Cardiac septum (tissue), 1 donor: ENCODE measurements around the gene PDGFRA. TPM values are rescaled to one million over a fixed set of nuclear protein-coding genes. Genes with fewer than 3 reads are reported as not detected.
"Not testable (repeated sequence)": the region's sequence is repeated elsewhere in the genome, so short reads cannot be mapped to it uniquely, and the experiment has no call there.

ENCODE experiments used
- DNase-seq: peaks from one replicate; pipeline ENCODE4 v3.0.0-alpha.2; 2020; ENCODE audit warnings: low spot score
- intact Hi-C: fragments of 100-400 bp; cut with DNase I; formaldehyde crosslinking; loops from one replicate; pipeline ENCODE4 v1.14.0; 2022
- total RNA-seq: library from RNA; stranded (reverse); fragmentation: NEBNext Ultra II Directional; extraction: Animal tissue kit (Norgen Biotek cat#: 25700); gene quantifications from one replicate; pipeline ENCODE4 v1.2.1, GENCODE V29; 2021
- donor health status: DM: no; HTN: no; CAD: no.

Gene PDGFRA
- total RNA-seq, 1 donor from 2014 or later: 23.4 TPM

DNA sequence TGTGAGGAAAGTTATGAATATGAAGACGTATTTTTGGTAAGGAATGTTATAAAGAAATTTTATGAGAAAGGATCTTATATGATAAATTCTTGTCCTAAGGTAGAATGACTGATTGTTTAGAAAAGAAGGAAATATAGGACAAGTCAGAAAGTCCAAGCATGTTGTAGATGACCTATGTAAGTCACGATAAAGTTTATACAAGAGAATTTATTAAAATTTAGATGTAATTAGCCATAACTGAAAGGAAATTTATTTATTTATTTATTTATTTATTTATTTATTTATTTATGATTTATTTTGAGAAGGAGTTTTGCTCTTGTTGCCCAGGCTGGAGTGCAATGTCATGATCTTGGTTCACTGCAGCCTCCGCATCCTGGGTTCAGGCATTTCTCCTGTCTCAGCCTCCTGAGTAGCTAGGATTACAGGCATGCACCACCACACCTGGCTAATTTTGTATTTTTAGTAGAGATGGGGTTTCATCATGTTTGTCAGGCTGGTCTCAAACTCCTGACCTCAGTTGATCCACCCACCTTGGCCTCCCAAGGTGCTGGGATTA lies 12.3 kb downstream of the PDGFRA start:
- intact Hi-C loops, DNase-seq: not testable (repeated sequence)

DNA sequence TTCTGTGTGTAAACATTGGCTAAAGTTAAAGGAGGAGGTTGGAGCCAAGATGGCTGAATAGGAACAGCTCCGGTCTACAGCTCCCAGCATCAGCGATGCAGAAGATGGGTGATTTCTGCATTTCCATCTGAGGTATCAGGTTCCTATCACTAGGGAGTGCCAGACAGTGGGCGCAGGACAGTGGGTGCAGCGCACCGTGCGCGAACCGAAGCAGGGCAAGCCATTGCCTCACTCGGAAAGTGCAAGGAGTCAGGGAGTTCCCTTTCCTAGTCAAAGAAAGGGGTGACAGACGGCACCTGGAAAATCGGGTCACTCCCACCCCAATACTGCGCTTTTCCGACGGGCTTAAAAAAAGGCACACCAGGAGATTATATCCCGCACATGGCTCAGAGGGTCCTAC lies 14.4 kb downstream of the PDGFRA start:
- intact Hi-C loops, DNase-seq: not testable (repeated sequence)

- DNase-seq, intact Hi-C loops: not testable (repeated sequence)
Measured at GRCh38 chr4:54252312-54252711, 23.2 kb downstream of the PDGFRA start.

- intact Hi-C loops: no loop called here
- no peak for DNase-seq
Measured at GRCh38 chr4:54254116-54254914, 25.2 kb downstream of the PDGFRA start.

DNA sequence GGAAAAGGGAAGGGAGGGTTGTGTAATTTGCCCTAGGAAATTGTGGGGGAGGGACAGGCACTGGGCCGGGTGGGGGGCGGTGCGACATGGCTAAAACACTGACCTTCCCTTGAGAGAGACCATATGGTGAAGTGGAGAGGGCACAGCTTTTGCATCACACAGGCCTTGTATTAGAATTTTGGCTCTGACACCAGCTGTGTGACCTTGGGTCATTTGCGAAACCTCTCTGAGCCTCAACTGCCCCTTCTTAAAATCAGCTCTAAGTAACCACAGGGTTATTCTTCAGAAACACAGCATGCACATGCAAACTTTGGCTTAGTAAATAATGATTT lies 25.8 kb downstream of the PDGFRA start:
- intact Hi-C loops: no loop called here
- DNase-seq: no peak

DNA sequence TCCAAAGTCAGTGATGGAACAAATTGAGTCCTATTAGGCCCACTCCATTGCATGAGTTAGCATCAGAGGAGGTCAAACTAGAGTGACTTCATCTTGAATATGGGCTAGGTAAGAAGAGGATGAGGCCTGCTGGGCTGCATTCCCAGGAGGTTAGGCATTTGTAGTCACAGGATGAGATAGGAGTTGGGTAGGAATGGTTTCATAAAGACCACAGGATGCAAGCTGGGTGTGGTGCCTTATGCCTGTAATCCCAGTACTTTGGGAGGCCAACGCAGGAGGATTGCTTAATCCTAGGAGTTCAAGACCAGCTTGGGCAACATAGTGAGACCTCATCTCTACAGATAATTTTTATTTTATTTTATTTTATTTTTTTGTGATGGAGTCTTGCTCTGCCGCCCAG lies 26.8 kb downstream of the PDGFRA start:
- DNase-seq: no peak
- intact Hi-C loops: no loop called here

- intact Hi-C loops: no loop called here
- DNase-seq: no peak
Measured at GRCh38 chr4:54256491-54257486, 27.7 kb downstream of the PDGFRA start.

DNA sequence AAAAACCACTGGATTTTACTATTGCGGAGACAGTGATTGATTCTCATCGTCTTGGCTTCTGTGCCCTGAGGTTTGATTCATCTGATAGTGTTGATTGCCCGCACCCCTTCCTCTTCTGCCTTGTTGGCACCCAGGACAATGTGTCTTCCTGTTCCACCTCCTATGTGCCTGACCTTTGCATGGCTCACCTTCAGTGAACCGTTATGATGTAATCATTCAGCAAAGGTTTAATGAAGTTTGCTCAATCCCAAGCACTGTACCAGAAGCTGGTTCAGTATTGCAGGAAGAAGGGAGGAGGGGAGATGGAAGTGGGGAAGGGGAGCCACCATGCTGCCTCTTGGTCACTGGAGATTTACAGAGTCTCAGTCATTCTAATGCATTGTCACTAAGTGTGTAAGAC lies 36.3 kb downstream of the PDGFRA start:
- intact Hi-C loops: no loop called here
- DNase-seq: no peak

GRCh38 chr4:54268151-54268550 lies 39.1 kb downstream of the PDGFRA start:
- intact Hi-C loops: no loop called here
- DNase-seq: no peak

DNA sequence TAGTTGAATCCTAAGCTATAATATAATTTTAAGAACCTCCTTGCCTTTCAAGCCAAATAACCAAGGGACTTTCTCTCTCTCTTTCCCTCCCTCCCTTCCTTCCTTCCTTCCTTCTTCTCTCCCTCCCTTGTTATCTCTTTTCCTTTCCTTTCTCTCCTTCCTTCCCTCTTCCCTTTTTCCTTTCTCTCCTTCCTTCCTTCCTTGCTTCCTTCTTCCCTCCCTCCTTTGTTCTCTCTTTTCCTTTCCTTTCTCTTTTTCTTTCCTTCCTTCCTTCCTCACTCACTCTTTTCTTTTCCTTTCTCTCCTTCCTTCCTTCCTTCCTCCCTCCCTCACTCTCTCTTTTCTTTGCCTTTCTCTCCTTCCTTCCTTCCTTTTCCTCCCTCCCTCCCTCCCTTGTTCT lies 42.4 kb downstream of the PDGFRA start:
- intact Hi-C loops: no loop called here
- DNase-seq: no peak

- intact Hi-C loops: no loop called here
- no peak for DNase-seq
Measured at GRCh38 chr4:54272051-54272450, 43.0 kb downstream of the PDGFRA start.

GRCh38 chr4:54274264-54274663 lies 45.2 kb downstream of the PDGFRA start:
- DNase-seq: no peak
- intact Hi-C loops: no loop called here

GRCh38 chr4:54274795-54275665 lies 45.9 kb downstream of the PDGFRA start:
- DNase-seq: no peak
- intact Hi-C loops: no loop called here

DNA sequence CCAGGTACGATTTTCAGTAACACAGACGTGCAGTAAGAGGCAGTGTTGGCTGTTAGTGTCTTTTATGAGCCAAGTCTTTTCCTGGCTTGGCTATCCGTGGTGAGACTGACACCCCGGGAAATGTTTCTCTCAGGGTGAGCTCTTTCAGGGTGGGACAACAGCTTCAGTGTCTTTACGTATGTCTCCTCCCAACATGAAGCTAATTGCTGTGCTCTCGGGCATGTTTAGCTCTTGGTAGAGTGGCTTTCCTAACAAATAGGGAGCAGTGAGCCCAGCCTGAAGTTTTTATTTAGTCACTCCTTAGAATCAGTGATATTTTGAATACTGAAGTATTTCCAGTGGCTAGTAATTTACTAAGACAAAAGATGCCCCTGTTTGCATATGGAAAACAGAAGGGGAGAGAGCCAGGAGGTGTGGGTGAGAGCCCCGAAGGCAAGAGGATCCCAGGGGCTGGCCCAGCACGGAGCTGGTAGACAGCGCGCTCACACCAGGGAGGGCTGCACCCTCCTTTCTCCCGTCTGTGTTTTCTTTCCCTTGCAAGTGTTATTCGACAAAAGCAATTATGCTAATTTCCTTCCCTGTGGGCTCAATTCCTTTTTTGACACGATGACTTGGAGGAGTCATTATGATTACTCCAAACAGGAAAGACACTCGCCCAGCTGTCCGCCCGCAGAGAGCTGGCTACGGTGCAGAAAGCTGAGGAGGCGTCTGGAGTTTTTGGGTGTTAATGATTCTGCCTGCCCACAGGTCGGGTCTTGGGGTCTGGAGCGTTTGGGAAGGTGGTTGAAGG lies 47.7 kb downstream of the PDGFRA start:
- intact Hi-C loops: no loop called here
- no peak for DNase-seq

- no peak for DNase-seq
- intact Hi-C loops: no loop called here
Measured at GRCh38 chr4:54277691-54278090, 48.6 kb downstream of the PDGFRA start.

GRCh38 chr4:54278216-54278615 lies 49.1 kb downstream of the PDGFRA start:
- intact Hi-C loops: no loop called here
- DNase-seq: no peak

GRCh38 chr4:54281054-54281766 lies 52.1 kb downstream of the PDGFRA start:
- intact Hi-C loops: no loop called here
- peak; percentile 90 for DNase-seq

DNA sequence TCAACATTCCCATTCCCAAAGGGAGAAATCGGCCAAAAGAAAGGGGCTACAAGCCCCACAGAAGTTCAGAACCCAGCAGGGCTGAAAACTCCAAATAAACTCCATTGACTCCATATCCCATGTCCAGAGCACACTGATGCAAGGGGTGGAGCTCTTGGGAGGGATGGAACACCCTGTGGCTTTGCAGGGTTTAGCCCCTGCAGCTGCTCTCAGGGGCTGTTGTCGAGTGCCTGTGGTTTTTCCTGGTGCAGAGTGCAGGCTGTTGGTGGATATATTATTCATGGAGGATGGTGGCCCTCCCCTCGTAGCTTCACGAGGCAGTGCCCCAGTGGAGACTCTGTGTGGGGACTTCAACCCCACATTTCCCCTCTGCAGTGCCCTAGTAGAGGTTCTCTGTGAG lies 53.7 kb downstream of the PDGFRA start:
- no peak for DNase-seq
- intact Hi-C loops: no loop called here
